ENCODE data around the gene RPL36AL.

- TF ChIP-seq TAF1 (IDR thresholded peaks at IDR 0.05; ENCODE audit: borderline replicate concordance, low read depth, low read length) (no peak), POLR2A (IDR thresholded peaks at IDR 0.05; ENCODE audit: low read depth, low read length) (no peak), EZH2 (IDR thresholded peaks at IDR 0.05; ENCODE audit: borderline replicate concordance, control insufficient read depth, low read depth, low read length) (no peak), CTCF (IDR thresholded peaks at IDR 0.05 in 2 of 3, conservative IDR thresholded peaks at IDR 0.05 in 1 of 3; ENCODE audit: control insufficient read depth in 2 of 3, extremely low read depth in 1 of 3, insufficient read depth in 1 of 3, low read depth in 3 of 3, low read length in 3 of 3) (no peak), BRCA1 (IDR thresholded peaks at IDR 0.05; ENCODE audit: low read depth, low read length) (no peak), BCL11A (IDR thresholded peaks at IDR 0.05; ENCODE audit: low read depth, low read length) (no peak), ETV6 (conservative IDR thresholded peaks at IDR 0.05 in 1 of 2, IDR thresholded peaks at IDR 0.05 in 1 of 2; ENCODE audit: borderline replicate concordance in 1 of 2, low read depth in 1 of 2) (no peak), SUPT20H (IDR thresholded peaks at IDR 0.05; ENCODE audit: borderline replicate concordance, control insufficient read depth, low read depth, low read length) (no peak), DPF2 (IDR thresholded peaks at IDR 0.05) (no peak), ZNF207 (IDR thresholded peaks at IDR 0.05; ENCODE audit: borderline replicate concordance) (no peak), REST (IDR thresholded peaks at IDR 0.05; ENCODE audit: low read depth, low read length) (no peak), RB1 (IDR thresholded peaks at IDR 0.05; ENCODE audit: borderline replicate concordance) (no peak), CEBPB (IDR thresholded peaks at IDR 0.05; ENCODE audit: borderline replicate concordance in 1 of 2, low read depth in 2 of 2, low read length in 2 of 2) (no peak), IRF3 (IDR thresholded peaks at IDR 0.05) (no peak)
Observed at GRCh38 chr14:49589387-49589786, 31.0 kb downstream of the RPL36AL start.
